Right lobe of liver (tissue), 6 donors: ENCODE data around the gene RYR3. TPM values are rescaled to one million over a fixed set of nuclear protein-coding genes. Genes with fewer than 3 reads are reported as not detected.
"Not testable (repeated sequence)": the region's sequence is repeated elsewhere in the genome, so short reads cannot be mapped to it uniquely, and the experiment has no call there.

ENCODE experiments used
- ATAC-seq, 4 donors: fragments of 200-7000 bp; cut with Tn5 transposase; one replicate each; pipeline ENCODE4 v1.9.1; 2020; ENCODE audit warnings: mild to moderate bottlenecking in 4 of 4, moderate library complexity in 4 of 4
- DNase-seq, 3 donors: peaks; one replicate each; pipeline ENCODE4 v3.0.0-alpha.2; 2020
- H3K27ac ChIP-seq, 3 donors: fragments of 200-600 bp; one replicate each; pipeline ENCODE4 v1.8.0; 2022
- H3K27me3 ChIP-seq, 2 donors: fragments of 200-600 bp; one replicate each; pipeline ENCODE4 v1.8.0; 2022
- H3K36me3 ChIP-seq, 4 donors: fragments of 200-600 bp; sonication (generic) in 1 of 4; one replicate each; pipeline versions ENCODE4 v1.5.1 to v1.8.0; 2017 to 2022; ENCODE audit warnings: control low read depth in 1 of 4
- H3K4me1 ChIP-seq, 4 donors: fragments of 200-600 bp; sonication (generic) in 1 of 4; one replicate each; pipeline versions ENCODE4 v1.5.1 to v1.8.0; 2017 to 2022; ENCODE audit warnings: control low read depth in 1 of 4
- H3K4me3 ChIP-seq, 3 donors: fragments of 200-600 bp; one replicate each; pipeline ENCODE4 v1.8.0; 2022
- H3K9me3 ChIP-seq, 4 donors: fragments of 200-600 bp; sonication (generic) in 1 of 4; one replicate each; pipeline versions ENCODE4 v1.5.1 to v1.8.0; 2017 to 2022; ENCODE audit warnings: control low read depth in 1 of 4
- POLR2A ChIP-seq: fragments of 450-650 bp; IDR thresholded peaks from one replicate; pipeline ENCODE4 v1.6.1; 2017; ENCODE audit warnings: antibody characterized with exemption, mild to moderate bottlenecking
- WGBS: methylation state at CpG from one replicate; pipeline ENCODE4 v1.1.6; 2018; ENCODE audit warnings: low coverage, low lambda C conversion rate; ENCODE audit not compliant: insufficient coverage; ENCODE audit errors: missing lambda C conversion rate; 5-methylcytosine and 5-hydroxymethylcytosine counted together
- intact Hi-C, 2 donors: fragments of 100-400 bp; cut with DNase I; formaldehyde crosslinking; loops; one replicate each; pipeline versions ENCODE4 v1.11.2 to v1.14.1; 2022
- total RNA-seq, 6 experiments: library from RNA; depleted of rRNA in 2 of 6; stranded (reverse); fragments of >200 nt in 2 of 6; fragmentation: NEBNext Ultra II Directional in 3 of 6; extraction: Animal tissue kit (Norgen Biotek cat#: 25700) in 3 of 6; gene quantifications; one replicate each; pipeline versions ENCODE4 v1.1.0 to v1.2.4, GENCODE V29; 2016 to 2023
- TF ChIP-seq, protein P1 (sequence below), 4 donors: fragments of 200-600 bp in 3 of 4; fragments of 450-650 bp in 1 of 4; IDR thresholded peaks; one replicate each; pipeline versions ENCODE4 v1.5.1 to v1.8.0; 2016 to 2022; ENCODE audit warnings: antibody characterized with exemption in 4 of 4, mild to moderate bottlenecking in 2 of 4
- donor health status: DM: no; HTN: yes; CAD: no.
- donor health status: DM: no; HTN: no; CAD: no.
- donor health status: DM: no; HTN: no; CAD: no.
- donor health status: DM: no; HTN: yes; CAD: no.
- donor health status: DM: no; HTN: yes; CAD: no.

RYR3 gene
- total RNA-seq, 6 experiments from 2014 or later = under 0.01 to 0.31 (median 0.05) TPM; not detected in 3

DNA sequence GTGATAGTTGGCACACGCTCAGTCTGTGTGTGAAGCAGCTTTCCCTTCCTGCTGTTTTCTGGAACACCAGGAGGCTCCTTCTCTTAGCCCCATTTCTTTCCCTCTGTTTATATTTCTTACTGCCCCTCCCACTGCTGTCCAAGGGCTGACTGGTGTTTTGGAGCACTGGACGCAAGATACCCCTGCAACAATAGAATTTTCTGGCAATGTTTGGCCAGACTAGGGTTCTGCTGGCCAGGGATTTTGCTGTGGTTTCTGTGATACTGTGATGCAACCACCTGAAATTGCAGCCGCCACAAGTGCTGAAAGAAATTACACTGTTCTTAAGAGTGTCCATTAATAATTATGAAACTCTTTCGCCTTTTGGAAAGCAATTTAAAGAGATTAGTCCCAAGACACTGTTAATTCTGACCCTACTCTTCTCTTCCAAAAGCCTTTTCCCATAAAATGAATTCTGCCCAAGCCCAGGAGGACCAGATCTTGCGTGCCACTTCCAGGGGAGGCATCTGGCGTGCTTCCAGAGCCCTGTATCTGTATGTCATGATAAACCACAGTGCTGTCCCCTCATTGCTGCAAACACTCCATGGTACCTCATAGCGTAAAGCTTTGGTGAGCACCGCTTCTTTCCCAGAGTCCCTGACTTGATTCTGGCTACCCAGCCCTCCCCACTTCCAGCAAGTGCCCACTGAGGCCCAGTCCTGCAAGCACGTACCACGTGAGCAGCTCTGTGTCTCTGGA, 498.1 kb downstream of the RYR3 start:
- no peak for DNase-seq

DNA sequence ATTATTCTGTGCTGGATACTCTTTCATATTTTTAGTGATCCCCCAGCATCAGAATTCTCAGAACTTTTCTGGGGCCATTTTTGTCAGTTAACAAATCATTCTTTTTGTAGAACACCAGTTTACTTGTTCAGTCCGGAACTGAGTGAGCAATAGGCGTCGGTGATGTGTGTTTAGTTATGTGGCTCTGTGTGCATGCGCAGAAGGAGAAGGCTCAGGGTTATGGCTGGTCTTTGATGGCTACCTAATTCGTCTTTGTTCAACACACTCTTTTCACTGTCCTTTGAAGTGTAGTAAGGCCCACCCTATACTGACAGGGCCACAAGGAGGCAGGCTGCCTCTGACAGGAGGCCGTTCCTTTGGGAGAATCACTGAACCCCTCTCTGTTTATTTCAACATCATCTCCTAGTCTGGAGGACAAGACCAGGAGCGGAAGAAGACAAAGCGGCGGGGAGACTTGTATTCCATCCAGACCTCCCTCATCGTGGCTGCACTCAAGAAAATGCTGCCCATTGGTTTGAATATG, 499.4 kb downstream of the RYR3 start:
- ATAC-seq = no peak
- Histone ChIP-seq H3K36me3 (no peaks in the 10 kb centered on the region), H3K9me3 (no peaks in the 10 kb centered on the region), H3K27ac (no peak overlapping the region), H3K27me3 (no peaks in the 10 kb centered on the region), H3K4me1 (no peaks in the 10 kb centered on the region), H3K4me3 (no peak overlapping the region)
- WGBS = 74% methylated on average over 7 of the region's 10 CpGs
- no peak for DNase-seq
- TF ChIP-seq, protein P1, sequence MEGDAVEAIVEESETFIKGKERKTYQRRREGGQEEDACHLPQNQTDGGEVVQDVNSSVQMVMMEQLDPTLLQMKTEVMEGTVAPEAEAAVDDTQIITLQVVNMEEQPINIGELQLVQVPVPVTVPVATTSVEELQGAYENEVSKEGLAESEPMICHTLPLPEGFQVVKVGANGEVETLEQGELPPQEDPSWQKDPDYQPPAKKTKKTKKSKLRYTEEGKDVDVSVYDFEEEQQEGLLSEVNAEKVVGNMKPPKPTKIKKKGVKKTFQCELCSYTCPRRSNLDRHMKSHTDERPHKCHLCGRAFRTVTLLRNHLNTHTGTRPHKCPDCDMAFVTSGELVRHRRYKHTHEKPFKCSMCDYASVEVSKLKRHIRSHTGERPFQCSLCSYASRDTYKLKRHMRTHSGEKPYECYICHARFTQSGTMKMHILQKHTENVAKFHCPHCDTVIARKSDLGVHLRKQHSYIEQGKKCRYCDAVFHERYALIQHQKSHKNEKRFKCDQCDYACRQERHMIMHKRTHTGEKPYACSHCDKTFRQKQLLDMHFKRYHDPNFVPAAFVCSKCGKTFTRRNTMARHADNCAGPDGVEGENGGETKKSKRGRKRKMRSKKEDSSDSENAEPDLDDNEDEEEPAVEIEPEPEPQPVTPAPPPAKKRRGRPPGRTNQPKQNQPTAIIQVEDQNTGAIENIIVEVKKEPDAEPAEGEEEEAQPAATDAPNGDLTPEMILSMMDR (IDR thresholded peaks at IDR 0.05) = no peak
- TF ChIP-seq POLR2A = no peak
- intact Hi-C loops = no loop called here

More for the DNA sequence above, 498.1 kb downstream of the RYR3 start:
- H3K27ac ChIP-seq = no peak overlapping the region
- no peak for ATAC-seq
- H3K9me3 ChIP-seq = no peaks in the 10 kb centered on the region
- no peak for TF ChIP-seq POLR2A
- TF ChIP-seq, protein P1 (IDR thresholded peaks at IDR 0.05) = no peak
- H3K27me3 ChIP-seq = no peaks in the 10 kb centered on the region
- intact Hi-C loops = no loop called here
- 63% methylated on average over 5 of the region's 10 CpGs for WGBS
- no peak overlapping the region for H3K4me3 ChIP-seq
- H3K4me1 ChIP-seq = no peaks in the 10 kb centered on the region
- H3K36me3 ChIP-seq = no peaks in the 10 kb centered on the region

DNA sequence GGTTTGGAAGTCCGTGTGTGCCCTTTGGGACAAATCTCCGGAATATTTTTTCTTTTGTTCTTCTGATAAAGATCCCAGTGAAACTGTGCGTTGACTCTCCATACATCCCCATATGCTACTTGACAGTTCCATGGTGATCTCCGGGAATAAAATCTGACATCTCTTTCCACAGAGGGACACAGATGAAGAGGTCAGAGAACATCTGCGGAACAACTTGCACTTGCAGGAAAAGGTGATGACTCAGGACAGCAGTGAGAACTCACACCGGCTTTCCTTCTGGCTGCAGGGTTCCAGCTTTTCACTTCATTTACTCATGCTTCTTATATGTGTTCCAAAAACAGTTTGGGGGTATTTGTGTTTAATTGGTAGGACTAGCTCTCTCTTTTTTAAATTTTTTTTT, 500.0 kb downstream of the RYR3 start:
- Histone ChIP-seq H3K36me3 (no peaks in the 10 kb centered on the region), H3K27ac (no peak overlapping the region)
- ATAC-seq = no peak

DNA sequence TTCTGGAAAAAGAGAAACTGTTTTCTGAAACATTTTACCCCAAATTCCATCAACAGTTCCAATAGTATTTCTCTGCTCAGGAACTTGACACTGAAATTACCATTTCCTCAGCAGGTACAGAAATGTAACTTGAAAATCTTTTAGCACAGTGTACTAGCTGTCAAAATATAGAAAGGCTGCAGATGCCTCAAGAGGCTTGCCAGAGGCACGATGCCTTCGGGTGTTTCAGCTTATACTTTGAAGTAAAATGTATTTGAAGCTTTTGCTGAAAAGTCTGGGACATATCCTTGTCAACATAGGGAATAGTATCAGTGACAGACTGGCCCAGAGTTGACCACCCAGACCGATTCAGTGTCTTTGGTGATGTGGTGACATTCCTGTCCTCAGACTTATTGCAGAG, 503.1 kb downstream of the RYR3 start:
- Histone ChIP-seq H3K4me3 (no peak overlapping the region), H3K4me1 (no peaks in the 10 kb centered on the region), H3K9me3 (no peaks in the 10 kb centered on the region), H3K36me3 (no peaks in the 10 kb centered on the region), H3K27ac (no peak overlapping the region), H3K27me3 (no peaks in the 10 kb centered on the region)
- 63% methylated on average over 3 of the region's 3 CpGs for WGBS
- ATAC-seq (no peak), DNase-seq (no peak)
- TF ChIP-seq, protein P1 (IDR thresholded peaks at IDR 0.05) = no peak
- no peak for TF ChIP-seq POLR2A
- intact Hi-C loops = no loop called here

More for the DNA sequence above, 500.0 kb downstream of the RYR3 start:
- DNase-seq = no peak
- H3K4me3 ChIP-seq = no peak overlapping the region
- H3K9me3 ChIP-seq = no peaks in the 10 kb centered on the region
- no peak for TF ChIP-seq POLR2A
- TF ChIP-seq, protein P1 (IDR thresholded peaks at IDR 0.05) = no peak
- 60% methylated on average over 4 of the region's 6 CpGs for WGBS
- no peaks in the 10 kb centered on the region for H3K4me1 ChIP-seq
- intact Hi-C loops = no loop called here
- H3K27me3 ChIP-seq = no peaks in the 10 kb centered on the region

DNA sequence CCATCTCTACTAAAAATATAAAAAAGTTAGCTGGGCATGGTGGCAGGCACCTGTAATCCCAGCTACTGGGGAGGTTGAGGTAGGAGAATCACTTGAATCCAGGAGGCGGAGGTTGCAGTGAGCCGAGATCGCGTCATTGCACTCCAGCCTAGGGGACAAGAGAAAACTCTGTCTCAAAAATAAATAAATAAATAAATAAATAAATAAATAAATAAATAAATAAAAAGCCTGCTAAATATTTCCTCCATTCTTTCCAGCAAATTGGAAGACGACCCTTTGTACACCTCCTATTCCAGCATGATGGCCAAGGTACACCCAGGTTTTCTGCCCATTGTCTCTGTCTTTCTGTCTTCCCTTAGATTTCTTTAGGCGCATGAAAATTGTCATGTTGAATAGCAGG, 508.7 kb downstream of the RYR3 start:
- H3K4me1 ChIP-seq, intact Hi-C loops, H3K4me3 ChIP-seq, H3K27me3 ChIP-seq, H3K27ac ChIP-seq, ATAC-seq, DNase-seq, H3K36me3 ChIP-seq, H3K9me3 ChIP-seq: not testable (repeated sequence)
- WGBS = 85% methylated on average over 3 of the region's 6 CpGs
